Endodermal cell (in vitro differentiated cells): ENCODE data around the gene PTPRN2. TPM values are rescaled to one million over a fixed set of nuclear protein-coding genes. Genes with fewer than 3 reads are reported as not detected.

ENCODE experiments used
- DNase-seq: peaks from one replicate; pipeline ENCODE4 v3.0.0-alpha.2; 2017
- H3K27ac ChIP-seq: 2 replicates; pipeline ENCODE4 v1.5.1; 2013; ENCODE audit warnings: mild to moderate bottlenecking, low read depth, low read length, moderate library complexity
- H3K27me3 ChIP-seq: 2 replicates; pipeline ENCODE4 v1.6.1; 2013; ENCODE audit warnings: mild to moderate bottlenecking, low read length, moderate library complexity; ENCODE audit not compliant: insufficient read depth, control insufficient read depth, poor library complexity, severe bottlenecking
- H3K36me3 ChIP-seq: 2 replicates; pipeline ENCODE4 v1.7.0; 2013; ENCODE audit warnings: mild to moderate bottlenecking, low read length, moderate library complexity; ENCODE audit not compliant: control insufficient read depth, insufficient read depth
- H3K4me1 ChIP-seq: one replicate; pipeline ENCODE4 v1.7.0; 2013; ENCODE audit warnings: low read length; ENCODE audit not compliant: control insufficient read depth, insufficient read depth
- H3K4me3 ChIP-seq: 2 replicates; pipeline ENCODE4 v1.5.1; 2013; ENCODE audit warnings: mild to moderate bottlenecking, low read length, moderate library complexity
- H3K9ac ChIP-seq: 2 replicates; pipeline ENCODE4 v1.6.1; 2013; ENCODE audit warnings: mild to moderate bottlenecking, low read length, moderate library complexity; ENCODE audit not compliant: poor library complexity, severe bottlenecking; ENCODE audit errors: extremely low read depth
- H3K9me3 ChIP-seq: 2 replicates; pipeline ENCODE4 v1.6.1; 2013; ENCODE audit warnings: mild to moderate bottlenecking, low read length, moderate library complexity; ENCODE audit not compliant: control insufficient read depth
- H3K27ac Mint-ChIP-seq: 2 replicates; pipeline ENCODE4 v1.8.0; 2020; ENCODE audit warnings: mixed read lengths
- H3K27me3 Mint-ChIP-seq: 2 replicates; pipeline ENCODE4 v1.8.0; 2021; ENCODE audit warnings: mild to moderate bottlenecking, mixed read lengths; ENCODE audit not compliant: insufficient read depth
- H3K36me3 Mint-ChIP-seq: 2 replicates; pipeline ENCODE4 v1.8.0; 2020; ENCODE audit warnings: low read depth, mixed read lengths
- H3K4me1 Mint-ChIP-seq: 2 replicates; pipeline ENCODE4 v1.8.0; 2020; ENCODE audit warnings: mixed read lengths
- H3K4me3 Mint-ChIP-seq: 2 replicates; pipeline ENCODE4 v1.8.0; 2020; ENCODE audit warnings: mild to moderate bottlenecking, moderate library complexity, mixed read lengths
- H3K9me3 Mint-ChIP-seq: 2 replicates; pipeline ENCODE4 v1.8.0; 2020; ENCODE audit warnings: mild to moderate bottlenecking, mixed read lengths
- WGBS, 2 experiments: methylation state at CpG; one replicate each; pipeline versions ENCODE4 v1.1.5 to v1.1.7; 2013; ENCODE audit warnings: missing lambda C conversion rate in 2 of 2, mixed read lengths in 1 of 2; ENCODE audit not compliant: insufficient coverage in 1 of 2, insufficient read length in 1 of 2; 5-methylcytosine and 5-hydroxymethylcytosine counted together
- total RNA-seq, 2 donors: library from RNA; stranded (reverse); fragmentation: NEBNext Ultra II Directional in 1 of 2; extraction: Animal tissue kit (Norgen Biotek cat#: 25700) in 1 of 2; gene quantifications; 2 replicates in 1 of 2; 3 replicates in 1 of 2; pipeline ENCODE4 v1.2.1, GENCODE V29; 2021
- TF ChIP-seq, protein P1 (sequence below): fragments of 200-600 bp; sonication (generic); conservative IDR thresholded peaks from 2 replicates; pipeline ENCODE4 v1.5.0; 2021; ENCODE audit warnings: antibody characterized with exemption, mild to moderate bottlenecking

Gene PTPRN2
- total RNA-seq, 2 donors from 2014 or later, result 0.69 to 1.2 TPM

DNA sequence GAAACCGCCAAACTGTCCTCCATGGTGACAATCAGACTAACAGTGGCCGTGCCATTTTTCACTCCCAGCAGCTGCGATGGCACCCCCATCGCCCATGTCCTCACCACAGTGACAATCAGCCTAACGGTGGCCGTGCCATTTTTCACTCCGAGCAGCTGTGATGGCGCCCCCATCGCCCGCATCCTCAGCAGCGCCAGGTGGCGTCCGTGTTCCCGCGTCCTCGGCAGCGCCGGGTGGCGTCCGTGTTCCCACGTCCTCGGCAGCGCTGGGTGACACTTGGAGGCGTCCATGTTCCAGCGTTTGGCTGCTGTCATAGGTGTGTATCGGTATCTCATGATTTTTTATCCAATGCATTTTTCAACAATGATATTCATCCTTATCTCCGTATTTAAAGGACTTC is 267.3 kb downstream of the PTPRN2 start:
- Mint-ChIP-seq H3K27me3 (peaks cover 19% of the 10 kb centered on the region), H3K9me3 (peaks cover 10% of the 10 kb centered on the region), H3K27ac (no peak overlapping the region), H3K36me3 (peaks cover 4% of the 10 kb centered on the region), H3K4me1 (peaks cover 7% of the 10 kb centered on the region), H3K4me3 (no peak overlapping the region)
- TF ChIP-seq, protein P1, sequence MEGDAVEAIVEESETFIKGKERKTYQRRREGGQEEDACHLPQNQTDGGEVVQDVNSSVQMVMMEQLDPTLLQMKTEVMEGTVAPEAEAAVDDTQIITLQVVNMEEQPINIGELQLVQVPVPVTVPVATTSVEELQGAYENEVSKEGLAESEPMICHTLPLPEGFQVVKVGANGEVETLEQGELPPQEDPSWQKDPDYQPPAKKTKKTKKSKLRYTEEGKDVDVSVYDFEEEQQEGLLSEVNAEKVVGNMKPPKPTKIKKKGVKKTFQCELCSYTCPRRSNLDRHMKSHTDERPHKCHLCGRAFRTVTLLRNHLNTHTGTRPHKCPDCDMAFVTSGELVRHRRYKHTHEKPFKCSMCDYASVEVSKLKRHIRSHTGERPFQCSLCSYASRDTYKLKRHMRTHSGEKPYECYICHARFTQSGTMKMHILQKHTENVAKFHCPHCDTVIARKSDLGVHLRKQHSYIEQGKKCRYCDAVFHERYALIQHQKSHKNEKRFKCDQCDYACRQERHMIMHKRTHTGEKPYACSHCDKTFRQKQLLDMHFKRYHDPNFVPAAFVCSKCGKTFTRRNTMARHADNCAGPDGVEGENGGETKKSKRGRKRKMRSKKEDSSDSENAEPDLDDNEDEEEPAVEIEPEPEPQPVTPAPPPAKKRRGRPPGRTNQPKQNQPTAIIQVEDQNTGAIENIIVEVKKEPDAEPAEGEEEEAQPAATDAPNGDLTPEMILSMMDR, result no peak
- Histone ChIP-seq H3K27me3 (no peaks in the 10 kb centered on the region), H3K9ac (no peak overlapping the region), H3K4me3 (no peak overlapping the region), H3K9me3 (peaks cover 70% of the 10 kb centered on the region), H3K27ac (no peak overlapping the region), H3K36me3 (no peaks in the 10 kb centered on the region), H3K4me1 (no peaks in the 10 kb centered on the region)
- no peak for DNase-seq
- WGBS, 2 experiments, result 84 to 89% methylated on average over 23 to 27 of the region's 27 CpGs

DNA sequence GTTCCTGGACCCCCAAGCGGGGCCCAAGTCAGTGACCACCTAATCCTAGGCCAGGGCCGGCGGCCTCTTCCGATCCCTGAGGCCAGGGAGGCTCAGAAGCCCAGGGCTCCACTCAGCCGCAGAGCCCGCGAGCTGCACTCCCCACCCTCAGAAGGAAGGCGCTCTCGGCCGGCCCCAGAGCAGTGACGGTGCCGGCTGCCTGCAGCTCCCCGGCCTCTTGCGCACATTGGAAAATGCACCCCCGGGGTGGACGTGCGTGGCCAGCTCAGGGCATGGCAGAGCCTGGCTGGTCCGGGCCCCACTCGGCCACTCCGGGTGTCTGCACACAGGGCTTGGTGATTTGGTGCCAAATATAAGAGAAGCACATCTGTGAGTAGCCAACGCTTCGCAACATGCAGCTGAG is 269.1 kb downstream of the PTPRN2 start:
- H3K4me1 Mint-ChIP-seq, result peaks cover 5% of the 10 kb centered on the region
- H3K27me3 Mint-ChIP-seq, result peaks cover 19% of the 10 kb centered on the region
- TF ChIP-seq, protein P1, result no peak
- no peak overlapping the region for H3K27ac Mint-ChIP-seq
- DNase-seq, result peak; percentile 68
- H3K36me3 Mint-ChIP-seq, result peaks cover 4% of the 10 kb centered on the region
- Histone ChIP-seq H3K27me3 (no peaks in the 10 kb centered on the region), H3K9ac (no peak overlapping the region), H3K4me1 (no peaks in the 10 kb centered on the region), H3K36me3 (no peaks in the 10 kb centered on the region), H3K27ac (no peak overlapping the region), H3K9me3 (peaks cover 65% of the 10 kb centered on the region), H3K4me3 (no peak overlapping the region)
- 87 to 91% methylated on average over 12 to 22 of the region's 22 CpGs for WGBS, 2 experiments
- no peak overlapping the region for H3K4me3 Mint-ChIP-seq
- H3K9me3 Mint-ChIP-seq, result peaks cover 22% of the 10 kb centered on the region

DNA sequence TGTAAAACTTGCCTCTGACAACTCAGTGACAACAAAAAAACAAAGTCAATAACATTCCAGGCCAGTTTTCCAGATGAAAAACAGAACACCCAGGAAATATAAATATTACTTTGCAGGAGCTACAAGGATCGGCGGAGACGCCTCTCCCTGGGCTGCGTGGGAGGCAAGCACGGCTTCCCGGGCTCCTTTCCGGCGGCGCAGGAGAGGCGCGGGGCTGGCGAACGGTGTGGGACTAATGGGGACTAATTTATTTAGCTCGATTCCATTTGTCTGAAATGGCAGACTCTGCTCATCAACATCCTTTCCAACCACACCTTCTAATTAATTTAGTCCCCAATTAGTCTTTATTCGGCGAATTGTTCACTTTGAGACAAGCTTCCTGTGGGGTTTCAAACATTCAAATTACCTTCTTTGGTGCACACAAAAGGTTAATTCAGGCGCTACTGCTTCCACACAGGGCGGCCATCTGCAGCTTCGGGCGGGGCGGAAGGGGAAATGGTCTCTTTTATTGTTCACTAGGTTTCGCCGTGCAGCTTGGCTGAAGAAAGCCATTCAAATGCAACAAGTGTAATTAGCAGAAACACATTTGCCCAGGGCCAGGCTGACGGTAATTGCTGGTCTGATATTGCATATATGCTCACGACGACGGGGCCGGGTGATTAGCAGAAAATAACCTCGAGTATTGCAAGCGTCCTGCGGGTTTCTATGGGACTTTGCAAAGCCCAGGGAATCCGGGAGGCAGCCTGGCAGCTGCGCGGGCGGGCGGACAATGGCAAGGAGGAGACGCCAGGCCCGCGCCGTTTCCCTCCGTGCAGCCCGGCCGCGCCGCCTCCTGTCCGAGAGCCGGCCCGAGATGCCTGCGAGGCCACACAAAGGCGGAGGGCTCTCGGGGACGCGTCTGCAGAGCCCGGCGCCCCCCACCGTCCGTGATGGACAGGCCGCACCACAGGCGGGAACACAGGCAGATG is 270.1 kb downstream of the PTPRN2 start:
- TF ChIP-seq, protein P1, result peak; percentile 24
- peaks cover 5% of the 10 kb centered on the region for H3K4me1 Mint-ChIP-seq
- peaks cover 19% of the 10 kb centered on the region for H3K27me3 Mint-ChIP-seq
- H3K9me3 ChIP-seq, result peaks cover 66% of the 10 kb centered on the region
- 87 to 89% methylated on average over 40 to 59 of the region's 59 CpGs for WGBS, 2 experiments
- H3K27ac Mint-ChIP-seq, result peak overlapping the region; percentile 55
- no peaks in the 10 kb centered on the region for H3K27me3 ChIP-seq
- DNase-seq, result peak; percentile 90
- no peak overlapping the region for H3K4me3 ChIP-seq
- H3K36me3 ChIP-seq, result no peaks in the 10 kb centered on the region
- peaks cover 4% of the 10 kb centered on the region for H3K36me3 Mint-ChIP-seq
- peak overlapping the region; percentile 49 for H3K4me3 Mint-ChIP-seq
- no peak overlapping the region for H3K9ac ChIP-seq
- H3K9me3 Mint-ChIP-seq, result peaks cover 29% of the 10 kb centered on the region
- no peaks in the 10 kb centered on the region for H3K4me1 ChIP-seq
- no peak overlapping the region for H3K27ac ChIP-seq
